AG09309 (cell line): ENCODE data around the gene CAPN13.

Experiments used
- DNase-seq: peaks from one replicate; pipeline ENCODE4 v3.0.0-alpha.2; 2010; ENCODE audit warnings: low read depth
- H3K4me3 ChIP-seq: 2 replicates; pipeline ENCODE4 v1.5.1; 2011; ENCODE audit warnings: mild to moderate bottlenecking, low read depth, low read length, moderate library complexity; ENCODE audit not compliant: control insufficient read depth
- CTCF ChIP-seq: IDR thresholded peaks from 2 replicates; pipeline ENCODE4 v1.5.1; 2011; ENCODE audit warnings: mild to moderate bottlenecking, low read depth, low read length, inconsistent platforms; ENCODE audit not compliant: insufficient read depth, control insufficient read depth; ENCODE audit errors: missing control alignments

CAPN13 gene

GRCh38 chr2:30807249-30807648 is at the start of gene CAPN13:
Gene CAPN13 (minus strand): TSS chr2:30807446. CDS start chr2:30787325, 20,121 bp downstream.
- DNase-seq = no peak
- no peak within 1 kb of the TSS for H3K4me3 ChIP-seq
- TF ChIP-seq CTCF = no peak

GRCh38 chr2:30847841-30848240 is 40.6 kb upstream of the CAPN13 start:
- DNase-seq = no peak
- no peak for TF ChIP-seq CTCF
- no peak overlapping the region for H3K4me3 ChIP-seq

GRCh38 chr2:30847329-30847728 is 40.1 kb upstream of the CAPN13 start:
- DNase-seq = no peak
- no peak for TF ChIP-seq CTCF
- H3K4me3 ChIP-seq = no peak overlapping the region

- no peak for DNase-seq
- TF ChIP-seq CTCF = no peak
- H3K4me3 ChIP-seq = no peak overlapping the region
Observed at GRCh38 chr2:30828586-30828985, 21.3 kb upstream of the CAPN13 start.

- no peak overlapping the region for H3K4me3 ChIP-seq
- no peak for TF ChIP-seq CTCF
- DNase-seq = no peak
Observed at GRCh38 chr2:30826916-30827315, 19.7 kb upstream of the CAPN13 start.

- TF ChIP-seq CTCF = no peak
- no peak for DNase-seq
- H3K4me3 ChIP-seq = no peak overlapping the region
Observed at GRCh38 chr2:30826481-30826880, 19.2 kb upstream of the CAPN13 start.

GRCh38 chr2:30823452-30823851 is 16.2 kb upstream of the CAPN13 start:
- no peak for DNase-seq
- TF ChIP-seq CTCF = no peak
- H3K4me3 ChIP-seq = no peak overlapping the region
